IMR-90 (cell line): ENCODE results near the gene CMSS1. TPM values are rescaled to one million over a fixed set of nuclear protein-coding genes. Genes with fewer than 3 reads are reported as not detected.

Experiments used
- ATAC-seq: fragments of 200-7000 bp; cut with Tn5 transposase; 2 replicates; pipeline ENCODE4 v1.9.1; 2020; ENCODE audit warnings: low read depth, mild to moderate bottlenecking, moderate library complexity
- BruUV-seq: library from RNA; stranded (reverse); fragments of 400-500 nt; replicated peaks from 2 replicates; lab custom pipeline; 2021; lab: Mats Ljungman, UMichigan
- CTCF ChIA-PET: fragments of 300-600 bp; formaldehyde crosslinking; extraction: SDS; loops from one replicate; lab custom pipeline; 2021; ENCODE audit warnings: antibody characterized with exemption; lab: Yijun Ruan, JAX
- POLR2A ChIA-PET: fragments of 300-600 bp; sonication (Branson Sonifier 250); formaldehyde crosslinking; loops from one replicate; lab custom pipeline; 2022; ENCODE audit warnings: antibody characterized with exemption; ENCODE audit not compliant: unreplicated experiment; lab: Charles Lee
- DNase-seq: peaks from one replicate; pipeline ENCODE4 v3.0.0; 2013
- H2AFZ ChIP-seq: replicated peaks from 2 replicates; pipeline ENCODE3; 2013; ENCODE audit warnings: low read length, mild to moderate bottlenecking; ENCODE audit not compliant: poor library complexity
- H2AK5ac ChIP-seq: 2 replicates; pipeline ENCODE4 v1.6.1; 2013; ENCODE audit warnings: low read depth, low read length, inconsistent platforms
- H2AK9ac ChIP-seq: replicated peaks from 2 replicates; pipeline ENCODE3; 2013; ENCODE audit warnings: mild to moderate bottlenecking, low read depth, low read length, moderate library complexity; ENCODE audit not compliant: poor library complexity
- H2BK120ac ChIP-seq: 2 replicates; pipeline ENCODE4 v1.6.1; 2013; ENCODE audit warnings: low read depth, low read length, inconsistent platforms
- H2BK15ac ChIP-seq: 3 replicates; pipeline ENCODE4 v1.6.1; 2013; ENCODE audit warnings: low read depth, low read length, inconsistent platforms
- H2BK20ac ChIP-seq: 2 replicates; pipeline ENCODE4 v1.6.1; 2013; ENCODE audit warnings: low read depth, mild to moderate bottlenecking, inconsistent platforms, low read length, moderate library complexity
- H2BK5ac ChIP-seq: 2 replicates; pipeline ENCODE4 v1.6.1; 2013; ENCODE audit warnings: mild to moderate bottlenecking, low read depth, low read length, inconsistent platforms; ENCODE audit not compliant: poor library complexity, severe bottlenecking
- H3K14ac ChIP-seq: replicated peaks from 2 replicates; pipeline ENCODE4 v1.6.1; 2013; ENCODE audit warnings: low read depth, low read length, inconsistent platforms
- H3K18ac ChIP-seq: 2 replicates; pipeline ENCODE4 v1.6.1; 2013; ENCODE audit warnings: low read depth, low read length, control low read depth
- H3K23ac ChIP-seq: 2 replicates; pipeline ENCODE4 v1.6.1; 2013; ENCODE audit warnings: low read depth, low read length, inconsistent platforms
- H3K27ac ChIP-seq: 2 replicates; pipeline ENCODE4 v1.5.1; 2013; ENCODE audit warnings: mild to moderate bottlenecking, control low read depth, low read length; ENCODE audit not compliant: insufficient read depth
- H3K27me3 ChIP-seq: 2 replicates; pipeline ENCODE4 v1.6.1; 2013; ENCODE audit warnings: low read length; ENCODE audit not compliant: control insufficient read depth, insufficient read depth
- H3K36me3 ChIP-seq: 2 replicates; pipeline ENCODE4 v1.6.1; 2013; ENCODE audit warnings: low read length, mixed read lengths; ENCODE audit not compliant: control insufficient read depth, insufficient read depth
- H3K4ac ChIP-seq: 2 replicates; pipeline ENCODE4 v1.6.1; 2013; ENCODE audit warnings: low read depth, low read length, inconsistent platforms
- H3K4me1 ChIP-seq: 2 replicates; pipeline ENCODE4 v1.6.1; 2013; ENCODE audit warnings: low read length, mixed read lengths; ENCODE audit not compliant: control insufficient read depth, insufficient read depth
- H3K4me2 ChIP-seq: 2 replicates; pipeline ENCODE4 v1.6.1; 2013; ENCODE audit warnings: low read depth, mild to moderate bottlenecking, control low read depth, low read length, moderate library complexity
- H3K4me3 ChIP-seq: 2 replicates; pipeline ENCODE4 v1.5.1; 2013; ENCODE audit warnings: low read depth, mild to moderate bottlenecking, control low read depth, low read length, moderate library complexity; ENCODE audit not compliant: insufficient read depth
- H3K56ac ChIP-seq: 2 replicates; pipeline ENCODE4 v1.6.1; 2013; ENCODE audit warnings: low read length, inconsistent platforms; ENCODE audit not compliant: insufficient read depth; ENCODE audit errors: extremely low read depth
- H3K79me1 ChIP-seq, 2 experiments: 2 replicates each; pipeline ENCODE4 v1.6.1; 2013; ENCODE audit warnings: low read length in 2 of 2, inconsistent platforms in 1 of 2, low read depth in 1 of 2
- H3K9ac ChIP-seq: 2 replicates; pipeline ENCODE4 v1.6.1; 2013; ENCODE audit warnings: low read depth, low read length, control low read depth
- H3K9me1 ChIP-seq: 2 replicates; pipeline ENCODE4 v1.6.1; 2013; ENCODE audit warnings: low read length, inconsistent platforms; ENCODE audit not compliant: insufficient read depth
- H3K9me3 ChIP-seq: 2 replicates; pipeline ENCODE4 v1.6.1; 2013; ENCODE audit warnings: low read length; ENCODE audit not compliant: control insufficient read depth, insufficient read depth
- H4K20me1 ChIP-seq: 2 replicates; pipeline ENCODE4 v1.6.1; 2013; ENCODE audit warnings: low read length, inconsistent platforms; ENCODE audit not compliant: insufficient read depth
- H4K5ac ChIP-seq: 2 replicates; pipeline ENCODE4 v1.6.1; 2013; ENCODE audit warnings: mild to moderate bottlenecking, low read depth, low read length, control low read depth
- H4K8ac ChIP-seq, 2 experiments: 2 replicates each; pipeline ENCODE4 v1.6.1; 2013; ENCODE audit warnings: low read depth in 2 of 2, low read length in 2 of 2, control low read depth in 1 of 2, inconsistent platforms in 1 of 2
- H4K91ac ChIP-seq: 2 replicates; pipeline ENCODE4 v1.6.1; 2013; ENCODE audit warnings: low read depth, low read length, inconsistent platforms; ENCODE audit not compliant: insufficient read depth
- BHLHE40 ChIP-seq: fragments of 150-350 bp; IDR thresholded peaks from 2 replicates; pipeline ENCODE4 v1.6.1; 2016; ENCODE audit warnings: mild to moderate bottlenecking, low read depth, low read length
- CEBPB ChIP-seq: IDR thresholded peaks from 2 replicates; pipeline ENCODE4 v1.6.1; 2012; ENCODE audit warnings: low read depth, low read length, improper control_type of control experiment
- FOS ChIP-seq: fragments of 150-350 bp; IDR thresholded peaks from 2 replicates; pipeline ENCODE4 v1.6.1; 2016; ENCODE audit warnings: low read depth, low read length
- MAFK ChIP-seq: IDR thresholded peaks from 2 replicates; pipeline ENCODE4 v1.6.1; 2012; ENCODE audit warnings: low read depth, low read length, improper control_type of control experiment
- MAZ ChIP-seq: IDR thresholded peaks from 2 replicates; pipeline ENCODE4 v1.6.1; 2012; ENCODE audit warnings: low read depth, mild to moderate bottlenecking, low read length, improper control_type of control experiment, moderate library complexity, borderline replicate concordance
- NFE2L2 ChIP-seq: fragments of 150-350 bp; IDR thresholded peaks from 2 replicates; pipeline ENCODE4 v1.6.1; 2016; ENCODE audit warnings: low read depth, mild to moderate bottlenecking, low read length
- POLR2A ChIP-seq: IDR thresholded peaks from 2 replicates; pipeline ENCODE4 v1.6.1; 2012; ENCODE audit warnings: mild to moderate bottlenecking, low read depth, low read length
- RFX5 ChIP-seq: IDR thresholded peaks from 2 replicates; pipeline ENCODE4 v1.8.0; 2012; ENCODE audit warnings: low read depth, mild to moderate bottlenecking, low read length, moderate library complexity
- SMC3 ChIP-seq: fragments of 150-350 bp; IDR thresholded peaks from 2 replicates; pipeline ENCODE4 v1.6.1; 2016; ENCODE audit warnings: low read depth, mild to moderate bottlenecking, antibody characterized with exemption, low read length, moderate library complexity
- whole genome bisulfite sequencing, 2 experiments: methylation state at CpG; one replicate each; pipeline versions ENCODE4 v1.1.5 to v1.1.7; 2013; ENCODE audit warnings: missing lambda C conversion rate in 2 of 2; ENCODE audit not compliant: insufficient read length in 1 of 2; ENCODE audit errors: extremely low coverage in 2 of 2; 5-methylcytosine and 5-hydroxymethylcytosine counted together
- dilution Hi-C: fragments of 300-500 bp; cut with HindIII; formaldehyde crosslinking; loops from one replicate; pipeline ENCODE4 v1.14.3; 2018; ENCODE audit warnings: low sequenced_read_pairs; ENCODE audit not compliant: unreplicated experiment
- in situ Hi-C: fragments of 300-500 bp; cut with MboI; formaldehyde crosslinking; loops from 3 replicates; pipeline ENCODE4 v1.14.3; 2019; ENCODE audit warnings: low sequenced_read_pairs, inconsistent platforms, mixed read lengths
- intact Hi-C: fragments of 100-400 bp; cut with micrococcal nuclease; formaldehyde crosslinking; loops from 2 replicates; pipeline ENCODE4 v1.10.0; 2022
- microRNA-seq, 2 experiments: library from miRNA; stranded (forward) in 1 of 2; unstranded in 1 of 2; fragments of 10-50 nt in 1 of 2; fragments of <30 nt in 1 of 2; gene quantifications in 1 of 2; microRNA quantifications in 1 of 2; one replicate each; pipeline versions ENCODE3 to v1.1.0; 2013 to 2020; ENCODE audit not compliant: insufficient read depth in 1 of 2, insufficient read length in 1 of 2, unreplicated experiment in 1 of 2
- polyA plus RNA-seq, 3 experiments: library from polyadenylated mRNA; depleted of rRNA; stranded (reverse); fragments of >200 nt; gene quantifications; 2 replicates each; pipeline ENCODE4 v1.2.3, GENCODE V29; 2012; ENCODE audit warnings: low replicate concordance in 1 of 3
- small RNA-seq, 5 experiments: library from RNA; depleted of rRNA; stranded (forward); fragments of <200 nt; gene quantifications; one replicate each; pipeline ENCODE3, GENCODE V24; 2012
- total RNA-seq: library from RNA; depleted of rRNA; stranded (reverse); fragments of >200 nt; gene quantifications from 2 replicates; pipeline ENCODE4 v1.2.3, GENCODE V29; 2012; rRNA removed
- TF ChIP-seq, protein P1 (sequence below): conservative IDR thresholded peaks from 2 replicates; pipeline ENCODE4 v1.5.1; 2012; ENCODE audit warnings: mild to moderate bottlenecking, low read depth, low read length, improper control_type of control experiment

Gene CMSS1
- total and polyA plus RNA-seq, 2 of the 4 experiments (the other 2 are of a cell fraction) = 12.5 to 13.6 TPM

- no peak overlapping the region; the same call in 1 of the 2 replicates for H3K4ac ChIP-seq
- 0 out of 2 replicates have a peak overlapping the region, but pooled peaks have one; percentile 19 for H3K14ac ChIP-seq
- H3K36me3 ChIP-seq = no peaks in the 10 kb centered on the region
- no peak overlapping the region; the same call in 2 of the 3 replicates for H2BK15ac ChIP-seq
- ATAC-seq (no peak), DNase-seq (no peak)
- H4K5ac ChIP-seq = no peak overlapping the region
- in situ Hi-C loops = no loop called here
- H2AK9ac ChIP-seq = no peak overlapping the region
- WGBS, 2 experiments = no CpG with 5 or more reads among the region's 3 CpGs
- ChIA-PET POLR2A (no interaction called here), CTCF (no interaction called here)
- no peak overlapping the region for H3K4me2 ChIP-seq
- H3K56ac ChIP-seq = no peak overlapping the region
- no peak overlapping the region for H4K8ac ChIP-seq
- no peak overlapping the region for H4K91ac ChIP-seq
- peak overlapping the region; percentile 38 for H2BK5ac ChIP-seq
- H3K23ac ChIP-seq = no peak overlapping the region
- no peaks in the 10 kb centered on the region for H3K27me3 ChIP-seq
- no peak overlapping the region for H2AK5ac ChIP-seq
- peak overlapping the region; percentile 77; the same call in 1 of the 2 replicates for H2BK120ac ChIP-seq
- H2BK20ac ChIP-seq = peak overlapping the region; percentile 51; the same call in 1 of the 2 replicates
- H3K9me3 ChIP-seq = peaks cover 5% of the 10 kb centered on the region
- dilution Hi-C loops = no loop called here
- H3K4me1 ChIP-seq = peaks cover 12% of the 10 kb centered on the region; the same call in 1 of the 2 replicates
- H3K27ac ChIP-seq = no peak overlapping the region
- no peaks in the 10 kb centered on the region for H3K79me1 ChIP-seq
- H3K9ac ChIP-seq = no peak overlapping the region
- intact Hi-C loops = no loop called here
- no TSS peak for BruUV-seq
- no peak overlapping the region for H3K4me3 ChIP-seq
- TF ChIP-seq CEBPB = no peak
- no peak for TF ChIP-seq NFE2L2
- TF ChIP-seq, protein P1, sequence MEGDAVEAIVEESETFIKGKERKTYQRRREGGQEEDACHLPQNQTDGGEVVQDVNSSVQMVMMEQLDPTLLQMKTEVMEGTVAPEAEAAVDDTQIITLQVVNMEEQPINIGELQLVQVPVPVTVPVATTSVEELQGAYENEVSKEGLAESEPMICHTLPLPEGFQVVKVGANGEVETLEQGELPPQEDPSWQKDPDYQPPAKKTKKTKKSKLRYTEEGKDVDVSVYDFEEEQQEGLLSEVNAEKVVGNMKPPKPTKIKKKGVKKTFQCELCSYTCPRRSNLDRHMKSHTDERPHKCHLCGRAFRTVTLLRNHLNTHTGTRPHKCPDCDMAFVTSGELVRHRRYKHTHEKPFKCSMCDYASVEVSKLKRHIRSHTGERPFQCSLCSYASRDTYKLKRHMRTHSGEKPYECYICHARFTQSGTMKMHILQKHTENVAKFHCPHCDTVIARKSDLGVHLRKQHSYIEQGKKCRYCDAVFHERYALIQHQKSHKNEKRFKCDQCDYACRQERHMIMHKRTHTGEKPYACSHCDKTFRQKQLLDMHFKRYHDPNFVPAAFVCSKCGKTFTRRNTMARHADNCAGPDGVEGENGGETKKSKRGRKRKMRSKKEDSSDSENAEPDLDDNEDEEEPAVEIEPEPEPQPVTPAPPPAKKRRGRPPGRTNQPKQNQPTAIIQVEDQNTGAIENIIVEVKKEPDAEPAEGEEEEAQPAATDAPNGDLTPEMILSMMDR = no peak
- no peak for TF ChIP-seq FOS
- no peak for TF ChIP-seq MAZ
- no peak for TF ChIP-seq POLR2A
- no peak for TF ChIP-seq RFX5
- TF ChIP-seq MAFK = no peak
- no peak for TF ChIP-seq SMC3
- TF ChIP-seq BHLHE40 = no peak
- H4K20me1 ChIP-seq = no peaks in the 10 kb centered on the region
- H3K18ac ChIP-seq = no peak overlapping the region
- no peak overlapping the region for H2AFZ ChIP-seq
- no peaks in the 10 kb centered on the region for H3K9me1 ChIP-seq
Measured at GRCh38 chr3:100230710-100231109, 413.0 kb downstream of the CMSS1 start.

Small RNA genes lying within 50 kb of the gene (microRNA-seq; reads per million reads assigned to microRNA genes)
- gene MIR3921 = 0 reads per million in 2 experiments

Small RNA genes lying within 50 kb of the gene (small RNA-seq; reads per million reads assigned to genes)
- gene MIR3921 = 0 to 0.24 (median 0) reads per million in 5 experiments

Other genes with a start within 250 kb of the CMSS1 start
- 109 and 119 TPM in 2 replicates for gene COL8A1, start 179.3 kb upstream of the CMSS1 start, total RNA-seq
- 133 and 151 TPM in 2 replicates for gene COL8A1, start 179.3 kb upstream of the CMSS1 start, polyA plus RNA-seq (2012; rRNA removed)